Suprapubic skin (tissue), 4 donors: ENCODE results near the gene ARHGAP30. TPM values are rescaled to one million over a fixed set of nuclear protein-coding genes. Genes with fewer than 3 reads are reported as not detected.

Experiments
- DNase-seq, 2 donors: peaks; one replicate each; pipeline ENCODE4 v3.0.0-alpha.2; 2019; ENCODE audit warnings: low spot score in 2 of 2
- H3K27ac ChIP-seq: fragments of 200-600 bp; sonication (generic); one replicate; pipeline ENCODE4 v1.5.1; 2019
- H3K27me3 ChIP-seq: fragments of 200-600 bp; sonication (generic); one replicate; pipeline ENCODE4 v1.5.1; 2019
- H3K36me3 ChIP-seq: fragments of 200-600 bp; sonication (generic); one replicate; pipeline ENCODE4 v1.5.1; 2019
- H3K4me1 ChIP-seq: fragments of 200-600 bp; sonication (generic); one replicate; pipeline ENCODE4 v1.5.1; 2019
- H3K4me3 ChIP-seq: fragments of 200-600 bp; sonication (generic); one replicate; pipeline ENCODE4 v1.5.1; 2019; ENCODE audit warnings: mild to moderate bottlenecking
- H3K9me3 ChIP-seq: fragments of 200-600 bp; sonication (generic); one replicate; pipeline ENCODE4 v1.5.1; 2019
- CTCF ChIP-seq, 2 donors: fragments of 200-600 bp in 1 of 2; fragments of 450-650 bp in 1 of 2; sonication (generic) in 1 of 2; IDR thresholded peaks; one replicate each; pipeline ENCODE4 v1.5.1; 2016 to 2019; ENCODE audit warnings: antibody characterized with exemption in 2 of 2, mild to moderate bottlenecking in 1 of 2, moderate library complexity in 1 of 2
- EP300 ChIP-seq: sonication (generic); formaldehyde crosslinking; IDR thresholded peaks from one replicate; pipeline ENCODE4 v1.6.1; 2017; ENCODE audit warnings: antibody characterized with exemption
- POLR2A ChIP-seq, 2 donors: fragments of 450-650 bp; IDR thresholded peaks; one replicate each; pipeline ENCODE4 v1.6.1; 2017; ENCODE audit warnings: antibody characterized with exemption in 2 of 2, mild to moderate bottlenecking in 2 of 2, moderate library complexity in 2 of 2
- POLR2AphosphoS5 ChIP-seq, 3 donors: sonication (generic); formaldehyde crosslinking; IDR thresholded peaks; one replicate each; pipeline ENCODE4 v1.6.1; 2017; ENCODE audit warnings: antibody characterized with exemption in 3 of 3
- WGBS: methylation state at CpG from one replicate; pipeline ENCODE4 v1.1.5; 2018; 5-methylcytosine and 5-hydroxymethylcytosine counted together
- total RNA-seq, 4 donors: library from RNA; depleted of rRNA; stranded (reverse); fragments of >200 nt; gene quantifications; one replicate each; pipeline ENCODE4 v1.1.0, GENCODE V29; 2016

ARHGAP30 gene
- total RNA-seq, 4 donors from 2014 or later = 12.3 to 46.2 (median 14.5) TPM

GRCh38 chr1:161048949-161049722 is 20.6 kb downstream of the ARHGAP30 start:
- Histone ChIP-seq H3K27me3 (no peaks in the 10 kb centered on the region), H3K27ac (no peak overlapping the region), H3K9me3 (no peaks in the 10 kb centered on the region), H3K36me3 (peaks cover 34% of the 10 kb centered on the region), H3K4me1 (peaks cover 17% of the 10 kb centered on the region), H3K4me3 (no peak overlapping the region)
- WGBS = 93% methylated on average over 3 of the region's 5 CpGs
- TF ChIP-seq POLR2AphosphoS5 (IDR thresholded peaks at IDR 0.05) = no peak
- TF ChIP-seq EP300 = no peak
- no peak for TF ChIP-seq POLR2A (IDR thresholded peaks at IDR 0.05)
- TF ChIP-seq CTCF (IDR thresholded peaks at IDR 0.05) = no peak
- DNase-seq = no peak

- no peak overlapping the region for H3K4me3 ChIP-seq
- H3K27ac ChIP-seq = no peak overlapping the region
- H3K4me1 ChIP-seq = peaks cover 26% of the 10 kb centered on the region
- no peaks in the 10 kb centered on the region for H3K9me3 ChIP-seq
- no peak for TF ChIP-seq CTCF (IDR thresholded peaks at IDR 0.05)
- TF ChIP-seq EP300 = no peak
- TF ChIP-seq POLR2A (IDR thresholded peaks at IDR 0.05) = no peak
- TF ChIP-seq POLR2AphosphoS5 (IDR thresholded peaks at IDR 0.05) = no peak
- DNase-seq = no peak
- no peaks in the 10 kb centered on the region for H3K27me3 ChIP-seq
- peaks cover 28% of the 10 kb centered on the region for H3K36me3 ChIP-seq
- WGBS = 98% methylated on average over 10 of the region's 18 CpGs
Measured at GRCh38 chr1:161047436-161048420, 22.0 kb downstream of the ARHGAP30 start.

GRCh38 chr1:161046605-161047228 is 23.0 kb downstream of the ARHGAP30 start:
- Histone ChIP-seq H3K9me3 (no peaks in the 10 kb centered on the region), H3K4me3 (peak overlapping the region; percentile 87), H3K27me3 (no peaks in the 10 kb centered on the region), H3K36me3 (peaks cover 31% of the 10 kb centered on the region), H3K4me1 (peaks cover 26% of the 10 kb centered on the region), H3K27ac (peak overlapping the region; percentile 95)
- TF ChIP-seq POLR2AphosphoS5 (IDR thresholded peaks at IDR 0.05) (no peak), EP300 (no peak), CTCF (IDR thresholded peaks at IDR 0.05) (no peak), POLR2A (IDR thresholded peaks at IDR 0.05) (no peak)
- 69% methylated on average over 2 of the region's 2 CpGs for WGBS
- DNase-seq = no peak

GRCh38 chr1:161045736-161046604 is 23.7 kb downstream of the ARHGAP30 start, which contains the start of gene USF1:
USF1 (minus strand) TSS chr1:161045977; CDS start chr1:161043275, 2,702 bp downstream.
- TF ChIP-seq CTCF (IDR thresholded peaks at IDR 0.05) (no peak), POLR2AphosphoS5 (IDR thresholded peaks at IDR 0.05) (peak in 2 of 3 donors; percentile 61 to 85), POLR2A (IDR thresholded peaks at IDR 0.05) (peak; percentile 25 to 61), EP300 (no peak)
- peaks cover 31% of the 10 kb centered on the region for H3K36me3 ChIP-seq
- peak within 1 kb of the TSS; percentile 95 for H3K27ac ChIP-seq
- H3K4me1 ChIP-seq = peaks cover 26% of the 10 kb centered on the region
- peak; percentile 96 to 97 for DNase-seq
- H3K9me3 ChIP-seq = no peaks in the 10 kb centered on the region
- peak within 1 kb of the TSS; percentile 87 for H3K4me3 ChIP-seq
- H3K27me3 ChIP-seq = no peaks in the 10 kb centered on the region
- WGBS = 0% methylated on average over 29 of the region's 29 CpGs
